Measurements from ENCODE around the gene TRIM17.

- TF ChIP-seq AGO1 (IDR thresholded peaks at IDR 0.05; ENCODE audit: low read depth, low read length, poor library complexity, severe bottlenecking) (no peak), JUNB (CRISPR knock-in tag; IDR thresholded peaks at IDR 0.05; ENCODE audit: borderline replicate concordance) (no peak), KDM2A (CRISPR knock-in tag; IDR thresholded peaks at IDR 0.05; ENCODE audit: borderline replicate concordance, low read depth) (no peak), ZBTB3 (CRISPR knock-in tag; IDR thresholded peaks at IDR 0.05; ENCODE audit: borderline replicate concordance, low read depth) (no peak), POLR2A (IDR thresholded peaks at IDR 0.05; ENCODE audit: insufficient read depth in 1 of 2, low read depth in 2 of 2, low read length in 2 of 2) (no peak)
- TF ChIP-seq, protein P1, sequence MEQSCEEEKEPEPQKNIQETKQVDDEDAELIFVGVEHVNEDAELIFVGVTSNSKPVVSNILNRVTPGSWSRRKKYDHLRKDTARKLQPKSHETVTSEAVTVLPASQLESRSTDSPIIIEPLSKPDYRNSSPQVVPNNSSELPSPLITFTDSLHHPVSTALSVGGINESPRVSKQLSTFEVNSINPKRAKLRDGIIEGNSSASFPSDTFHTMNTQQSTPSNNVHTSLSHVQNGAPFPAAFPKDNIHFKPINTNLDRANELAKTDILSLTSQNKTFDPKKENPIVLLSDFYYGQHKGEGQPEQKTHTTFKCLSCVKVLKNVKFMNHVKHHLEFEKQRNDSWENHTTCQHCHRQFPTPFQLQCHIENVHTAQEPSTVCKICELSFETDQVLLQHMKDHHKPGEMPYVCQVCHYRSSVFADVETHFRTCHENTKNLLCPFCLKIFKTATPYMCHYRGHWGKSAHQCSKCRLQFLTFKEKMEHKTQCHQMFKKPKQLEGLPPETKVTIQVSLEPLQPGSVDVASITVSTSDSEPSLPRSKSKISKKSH (CRISPR knock-in tag; IDR thresholded peaks at IDR 0.05; ENCODE audit: borderline replicate concordance) = no peak
- TF ChIP-seq, protein P2, sequence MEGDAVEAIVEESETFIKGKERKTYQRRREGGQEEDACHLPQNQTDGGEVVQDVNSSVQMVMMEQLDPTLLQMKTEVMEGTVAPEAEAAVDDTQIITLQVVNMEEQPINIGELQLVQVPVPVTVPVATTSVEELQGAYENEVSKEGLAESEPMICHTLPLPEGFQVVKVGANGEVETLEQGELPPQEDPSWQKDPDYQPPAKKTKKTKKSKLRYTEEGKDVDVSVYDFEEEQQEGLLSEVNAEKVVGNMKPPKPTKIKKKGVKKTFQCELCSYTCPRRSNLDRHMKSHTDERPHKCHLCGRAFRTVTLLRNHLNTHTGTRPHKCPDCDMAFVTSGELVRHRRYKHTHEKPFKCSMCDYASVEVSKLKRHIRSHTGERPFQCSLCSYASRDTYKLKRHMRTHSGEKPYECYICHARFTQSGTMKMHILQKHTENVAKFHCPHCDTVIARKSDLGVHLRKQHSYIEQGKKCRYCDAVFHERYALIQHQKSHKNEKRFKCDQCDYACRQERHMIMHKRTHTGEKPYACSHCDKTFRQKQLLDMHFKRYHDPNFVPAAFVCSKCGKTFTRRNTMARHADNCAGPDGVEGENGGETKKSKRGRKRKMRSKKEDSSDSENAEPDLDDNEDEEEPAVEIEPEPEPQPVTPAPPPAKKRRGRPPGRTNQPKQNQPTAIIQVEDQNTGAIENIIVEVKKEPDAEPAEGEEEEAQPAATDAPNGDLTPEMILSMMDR (CRISPR knock-in tag; IDR thresholded peaks at IDR 0.05) = no peak
- TF ChIP-seq, protein P3, sequence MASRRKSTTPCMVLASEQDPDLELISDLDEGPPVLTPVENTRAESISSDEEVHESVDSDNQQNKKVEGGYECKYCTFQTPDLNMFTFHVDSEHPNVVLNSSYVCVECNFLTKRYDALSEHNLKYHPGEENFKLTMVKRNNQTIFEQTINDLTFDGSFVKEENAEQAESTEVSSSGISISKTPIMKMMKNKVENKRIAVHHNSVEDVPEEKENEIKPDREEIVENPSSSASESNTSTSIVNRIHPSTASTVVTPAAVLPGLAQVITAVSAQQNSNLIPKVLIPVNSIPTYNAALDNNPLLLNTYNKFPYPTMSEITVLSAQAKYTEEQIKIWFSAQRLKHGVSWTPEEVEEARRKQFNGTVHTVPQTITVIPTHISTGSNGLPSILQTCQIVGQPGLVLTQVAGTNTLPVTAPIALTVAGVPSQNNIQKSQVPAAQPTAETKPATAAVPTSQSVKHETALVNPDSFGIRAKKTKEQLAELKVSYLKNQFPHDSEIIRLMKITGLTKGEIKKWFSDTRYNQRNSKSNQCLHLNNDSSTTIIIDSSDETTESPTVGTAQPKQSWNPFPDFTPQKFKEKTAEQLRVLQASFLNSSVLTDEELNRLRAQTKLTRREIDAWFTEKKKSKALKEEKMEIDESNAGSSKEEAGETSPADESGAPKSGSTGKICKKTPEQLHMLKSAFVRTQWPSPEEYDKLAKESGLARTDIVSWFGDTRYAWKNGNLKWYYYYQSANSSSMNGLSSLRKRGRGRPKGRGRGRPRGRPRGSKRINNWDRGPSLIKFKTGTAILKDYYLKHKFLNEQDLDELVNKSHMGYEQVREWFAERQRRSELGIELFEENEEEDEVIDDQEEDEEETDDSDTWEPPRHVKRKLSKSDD (CRISPR knock-in tag; IDR thresholded peaks at IDR 0.05; ENCODE audit: low read depth) = no peak
Observed at GRCh38 chr1:228372183-228373003, 44.3 kb downstream of the TRIM17 start.
